HEK293 (cell line): ENCODE data around the gene AP3S2.
A peak's percentile ranks its signal among the peaks of the same experiment; 100 is the strongest.

Experiments
- EGR2 ChIP-seq: fragments of 450-650 bp; formaldehyde crosslinking; IDR thresholded peaks from 2 replicates; pipeline ENCODE4 v1.5.1; 2016; ENCODE audit warnings: low read depth, missing biosample characterization, missing genetic modification characterization
- MZF1 ChIP-seq: fragments of 450-650 bp; formaldehyde crosslinking; IDR thresholded peaks from 2 replicates; pipeline ENCODE4 v1.5.1; 2017; ENCODE audit warnings: missing biosample characterization, missing genetic modification characterization, borderline replicate concordance
- PATZ1 ChIP-seq: fragments of 450-650 bp; formaldehyde crosslinking; IDR thresholded peaks from 2 replicates; pipeline ENCODE4 v1.5.1; 2016; ENCODE audit warnings: missing biosample characterization, missing genetic modification characterization
- PRDM6 ChIP-seq: fragments of 450-650 bp; formaldehyde crosslinking; IDR thresholded peaks from 2 replicates; pipeline ENCODE4 v1.5.1; 2017; ENCODE audit warnings: missing biosample characterization, missing genetic modification characterization
- SP7 ChIP-seq: fragments of 450-650 bp; formaldehyde crosslinking; IDR thresholded peaks from 2 replicates; pipeline ENCODE4 v1.5.1; 2016; ENCODE audit warnings: missing biosample characterization, missing genetic modification characterization
- TRIM28 ChIP-seq: IDR thresholded peaks from 2 replicates; pipeline ENCODE4 v1.6.1; 2011; ENCODE audit warnings: low read length, control low read depth, borderline replicate concordance
- ZBTB17 ChIP-seq: fragments of 450-650 bp; formaldehyde crosslinking; IDR thresholded peaks from 2 replicates; pipeline ENCODE4 v1.5.1; 2016; ENCODE audit warnings: missing biosample characterization, missing genetic modification characterization
- ZBTB48 ChIP-seq: fragments of 450-650 bp; formaldehyde crosslinking; IDR thresholded peaks from 2 replicates; pipeline ENCODE4 v1.5.1; 2016; ENCODE audit warnings: missing biosample characterization, missing genetic modification characterization
- ZFP37 ChIP-seq: fragments of 450-650 bp; formaldehyde crosslinking; IDR thresholded peaks from 2 replicates; pipeline ENCODE4 v1.5.1; 2016; ENCODE audit warnings: missing biosample characterization, missing genetic modification characterization
- ZIC2 ChIP-seq: fragments of 450-650 bp; formaldehyde crosslinking; IDR thresholded peaks from 2 replicates; pipeline ENCODE4 v1.5.1; 2016; ENCODE audit warnings: missing biosample characterization, missing genetic modification characterization
- ZNF132 ChIP-seq: fragments of 450-650 bp; formaldehyde crosslinking; IDR thresholded peaks from 2 replicates; pipeline ENCODE4 v1.5.1; 2017; ENCODE audit warnings: missing biosample characterization, missing genetic modification characterization, borderline replicate concordance
- ZNF19 ChIP-seq: fragments of 450-650 bp; formaldehyde crosslinking; IDR thresholded peaks from 2 replicates; pipeline ENCODE4; 2016; ENCODE audit warnings: missing biosample characterization, missing genetic modification characterization, low read depth
- ZNF223 ChIP-seq: fragments of 450-650 bp; formaldehyde crosslinking; IDR thresholded peaks from 2 replicates; pipeline ENCODE4 v1.5.1; 2016; ENCODE audit warnings: missing biosample characterization, missing genetic modification characterization
- ZNF518A ChIP-seq: fragments of 450-650 bp; formaldehyde crosslinking; conservative IDR thresholded peaks from 2 replicates; pipeline ENCODE4 v1.5.1; 2016; ENCODE audit warnings: low read depth, missing biosample characterization, missing genetic modification characterization
- ZNF548 ChIP-seq: fragments of 450-650 bp; formaldehyde crosslinking; IDR thresholded peaks from 2 replicates; pipeline ENCODE4 v1.5.1; 2016; ENCODE audit warnings: missing biosample characterization, missing genetic modification characterization
- ZNF549 ChIP-seq: fragments of 450-650 bp; IDR thresholded peaks from 2 replicates; pipeline ENCODE4 v1.5.1; 2018; ENCODE audit warnings: missing biosample characterization, missing genetic modification characterization, mild to moderate bottlenecking, inconsistent platforms, moderate library complexity
- ZSCAN5A ChIP-seq: fragments of 450-650 bp; formaldehyde crosslinking; IDR thresholded peaks from 2 replicates; pipeline ENCODE4 v1.5.1; 2016; ENCODE audit warnings: missing biosample characterization, missing genetic modification characterization

Gene AP3S2

GRCh38 chr15:89912145-89912673 lies 18.4 kb upstream of the AP3S2 start (continued):
- 0 out of 2 replicates have a peak, but pooled peaks have one; percentile 8 for TF ChIP-seq PRDM6 (tag by site-specific recombination)
- no peak for TF ChIP-seq ZNF19 (tag by site-specific recombination)
- peak; percentile 18; the same call in 1 of the 2 replicates for TF ChIP-seq ZBTB17
- peak; percentile 19; the same call in 1 of the 2 replicates for TF ChIP-seq ZBTB48
- TF ChIP-seq ZNF132 (tag by site-specific recombination): no peak
- TF ChIP-seq ZFP37 (tag by site-specific recombination): peak; percentile 71; the same call in 1 of the 2 replicates
- no peak for TF ChIP-seq ZNF518A (tag by site-specific recombination)
- TF ChIP-seq TRIM28: 0 out of 2 replicates have a peak, but pooled peaks have one; percentile 39
- TF ChIP-seq ZSCAN5A (tag by site-specific recombination): no peak
- no peak for TF ChIP-seq EGR2 (tag by site-specific recombination)
- TF ChIP-seq ZNF548 (tag by site-specific recombination): no peak
- no peak for TF ChIP-seq ZNF549
- TF ChIP-seq SP7 (tag by site-specific recombination): peak; percentile 43; the same call in 1 of the 2 replicates
- peak; percentile 48 for TF ChIP-seq PATZ1 (tag by site-specific recombination)
- no peak for TF ChIP-seq MZF1 (tag by site-specific recombination)
- TF ChIP-seq ZIC2: peak; percentile 68
- no peak for TF ChIP-seq ZNF223 (tag by site-specific recombination)
